ENCODE data around the gene STK26. TPM values are rescaled to one million over a fixed set of nuclear protein-coding genes. Genes with fewer than 3 reads are reported as not detected.

STK26 gene
- total RNA-seq, 1 experiment from 2014 or later = 30.5 TPM

DNA sequence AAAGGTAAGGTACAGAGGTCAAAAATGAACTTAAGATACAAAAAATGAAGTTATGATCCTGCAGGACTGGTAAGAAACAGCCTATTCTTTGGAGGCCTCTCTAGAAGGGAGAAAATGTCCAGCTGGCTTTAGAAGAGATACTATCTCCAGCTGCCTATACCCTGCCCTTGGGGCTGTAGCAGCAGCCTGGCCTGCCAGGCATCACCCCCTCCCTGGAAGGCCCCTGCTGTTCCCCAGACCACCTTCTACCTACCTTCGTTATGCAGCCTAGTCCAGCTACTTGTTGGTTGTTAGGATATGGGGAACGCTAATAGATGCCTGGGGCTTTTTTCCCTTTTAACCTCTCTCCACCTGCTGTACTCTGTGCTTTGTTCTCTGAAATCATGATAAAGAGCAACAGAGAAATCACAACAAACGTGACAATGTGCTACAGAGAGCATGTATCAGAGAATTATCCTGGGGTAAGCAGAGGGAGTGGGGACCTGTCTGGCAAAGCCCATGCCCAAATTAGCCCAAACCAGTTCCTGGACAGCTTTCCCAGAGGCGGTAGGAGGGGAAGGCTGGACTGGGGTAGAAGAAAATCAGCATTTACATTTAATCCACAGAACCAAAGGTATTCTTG lies 70.2 kb downstream of the STK26 start:
- Histone ChIP-seq H3K9me2 (ENCODE audit: insufficient read depth) (no peaks in the 10 kb centered on the region), H2AFZ (ENCODE audit: low read depth, low read length, poor library complexity, severe bottlenecking) (no peak overlapping the region), H3K4me2 (ENCODE audit: low read length) (no peak overlapping the region), H3K4me1 (ENCODE audit: control insufficient read depth in 1 of 2, insufficient read depth in 2 of 2, low read length in 2 of 2) (no peaks in the 10 kb centered on the region), H3K9ac (ENCODE audit: low read length) (no peak overlapping the region), H3K9me3 (ENCODE audit: control insufficient read depth in 1 of 2, insufficient read depth in 1 of 2, low read depth in 1 of 2, low read length in 2 of 2) (no peaks in the 10 kb centered on the region), H3K36me3 (ENCODE audit: control insufficient read depth in 1 of 2, insufficient read depth in 2 of 2, low read length in 2 of 2) (no peaks in the 10 kb centered on the region), H4K20me1 (ENCODE audit: insufficient read depth) (no peaks in the 10 kb centered on the region), H3K4me3 (replicated peaks in 1 of 2; ENCODE audit: low read depth in 1 of 2, low read length in 2 of 2) (no peak overlapping the region), H3K27me3 (ENCODE audit: insufficient read depth, low read length) (no peaks in the 10 kb centered on the region), H3K79me2 (ENCODE audit: insufficient read depth, low read length) (no peaks in the 10 kb centered on the region), H3K27ac (ENCODE audit: low read depth, low read length) (no peak overlapping the region)
- BruUV-seq (replicated peaks) = no TSS peak
- DNase-seq (ENCODE audit: low read depth, low spot score) (no peak), ATAC-seq (no peak)
- ChIA-PET CTCF (interaction anchor here (1.2 to 1.8 kb wide), 2 partner anchors 76 to 521 kb away, joined by 3 to 11 read pairs; no protein-coding TSS in a partner anchor), POLR2A (no interaction called here), RAD21 (ENCODE audit: low non-redundant PET in 1 of 2, low total read pairs in 2 of 2, uncharacterized antibody in 2 of 2, unreplicated experiment in 2 of 2) (no interaction called here)
- intact Hi-C loops (cut with micrococcal nuclease) = loop anchor here (5.0 kb wide), 1 partner anchor 519 kb away; no protein-coding TSS in a partner anchor
- no peak for TF ChIP-seq CTCF (IDR thresholded peaks at IDR 0.05 in 2 of 3, conservative IDR thresholded peaks at IDR 0.05 in 1 of 3; ENCODE audit: borderline replicate concordance in 1 of 3, insufficient read depth in 1 of 3, low read depth in 2 of 3, low read length in 2 of 3)
- no peak for TF ChIP-seq EGR1 (IDR thresholded peaks at IDR 0.05; ENCODE audit: low read depth)
- TF ChIP-seq SRF (IDR thresholded peaks at IDR 0.05; ENCODE audit: low read depth) = no peak

DNA sequence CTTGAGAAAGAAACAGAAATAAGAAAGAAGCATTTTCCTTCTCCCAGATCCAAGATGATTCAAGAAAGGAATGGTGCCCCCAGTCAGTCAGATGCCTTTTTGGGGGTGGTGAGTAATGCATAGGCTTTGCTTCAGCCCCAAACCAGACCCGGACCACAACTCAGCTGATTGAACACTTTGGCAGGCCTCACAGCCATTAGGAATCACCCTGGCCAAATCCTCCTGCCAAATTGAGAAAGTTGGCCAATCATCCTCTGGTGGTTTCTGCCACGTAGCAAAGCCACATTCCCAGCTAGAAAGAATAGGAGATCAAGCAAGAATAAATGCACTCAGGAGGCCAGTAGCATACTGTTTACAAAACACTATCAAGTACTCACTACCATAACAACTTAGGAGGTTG lies 71.1 kb downstream of the STK26 start:
- H3K9me3 ChIP-seq (ENCODE audit: control insufficient read depth in 1 of 2, insufficient read depth in 1 of 2, low read depth in 1 of 2, low read length in 2 of 2) = no peaks in the 10 kb centered on the region
- H3K4me3 ChIP-seq (replicated peaks in 1 of 2; ENCODE audit: low read depth in 1 of 2, low read length in 2 of 2) = no peak overlapping the region
- intact Hi-C loops (cut with micrococcal nuclease) = loop anchor here (5.0 kb wide), 1 partner anchor 518 kb away; no protein-coding TSS in a partner anchor
- H3K27me3 ChIP-seq (ENCODE audit: insufficient read depth, low read length) = no peaks in the 10 kb centered on the region
- no peak overlapping the region for H3K9ac ChIP-seq (ENCODE audit: low read length)
- no peaks in the 10 kb centered on the region for H3K79me2 ChIP-seq (ENCODE audit: insufficient read depth, low read length)
- ATAC-seq (no peak), DNase-seq (ENCODE audit: low read depth, low spot score) (no peak)
- no peaks in the 10 kb centered on the region for H3K4me1 ChIP-seq (ENCODE audit: control insufficient read depth in 1 of 2, insufficient read depth in 2 of 2, low read length in 2 of 2)
- H3K27ac ChIP-seq (ENCODE audit: low read depth, low read length) = no peak overlapping the region
- ChIA-PET CTCF (no interaction called here), POLR2A (no interaction called here), RAD21 (ENCODE audit: low non-redundant PET in 1 of 2, low total read pairs in 2 of 2, uncharacterized antibody in 2 of 2, unreplicated experiment in 2 of 2) (no interaction called here)
- H2AFZ ChIP-seq (ENCODE audit: low read depth, low read length, poor library complexity, severe bottlenecking) = no peak overlapping the region
- no peaks in the 10 kb centered on the region for H3K9me2 ChIP-seq (ENCODE audit: insufficient read depth)
- H3K4me2 ChIP-seq (ENCODE audit: low read length) = no peak overlapping the region
- no peaks in the 10 kb centered on the region for H3K36me3 ChIP-seq (ENCODE audit: control insufficient read depth in 1 of 2, insufficient read depth in 2 of 2, low read length in 2 of 2)
- no peaks in the 10 kb centered on the region for H4K20me1 ChIP-seq (ENCODE audit: insufficient read depth)
- BruUV-seq (replicated peaks) = no TSS peak
- TF ChIP-seq TCF7L2 (IDR thresholded peaks at IDR 0.05; ENCODE audit: borderline replicate concordance, extremely low read depth, insufficient read depth, insufficient read length) (no peak), YY1 (IDR thresholded peaks at IDR 0.05; ENCODE audit: extremely low read depth, insufficient replicate concordance, low read depth, low read length) (no peak), SIN3A (IDR thresholded peaks at IDR 0.05; ENCODE audit: low read depth) (no peak), REST (IDR thresholded peaks at IDR 0.05; ENCODE audit: low read depth) (no peak), FOSL1 (IDR thresholded peaks at IDR 0.05; ENCODE audit: low read depth) (no peak), EZH2 (IDR thresholded peaks at IDR 0.05) (no peak), EZH2phosphoT487 (IDR thresholded peaks at IDR 0.05; ENCODE audit: borderline replicate concordance) (no peak), CEBPB (IDR thresholded peaks at IDR 0.05; ENCODE audit: low read depth) (no peak), ZNF274 (IDR thresholded peaks at IDR 0.05; ENCODE audit: low read depth, low read length) (no peak), SP1 (IDR thresholded peaks at IDR 0.05; ENCODE audit: low read depth) (no peak), ELF1 (IDR thresholded peaks at IDR 0.05; ENCODE audit: borderline replicate concordance, low read depth) (no peak), POLR2A (IDR thresholded peaks at IDR 0.05; ENCODE audit: borderline replicate concordance, extremely low read depth, insufficient read depth, insufficient read length) (no peak)
- TF ChIP-seq, protein P1, sequence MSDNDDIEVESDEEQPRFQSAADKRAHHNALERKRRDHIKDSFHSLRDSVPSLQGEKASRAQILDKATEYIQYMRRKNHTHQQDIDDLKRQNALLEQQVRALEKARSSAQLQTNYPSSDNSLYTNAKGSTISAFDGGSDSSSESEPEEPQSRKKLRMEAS (IDR thresholded peaks at IDR 0.05) = no peak

All from HCT116 (cell line).